ENCODE results near the gene MARCHF10. TPM values are rescaled to one million over a fixed set of nuclear protein-coding genes. Genes with fewer than 3 reads are reported as not detected.

MARCHF10 gene
- total RNA-seq, 4 donors from 2014 or later: not detected

- no peak for TF ChIP-seq CTCF (IDR thresholded peaks at IDR 0.05; ENCODE audit: low read depth)
Measured at GRCh38 chr17:62791235-62791734, 16.8 kb downstream of the MARCHF10 start.

- TF ChIP-seq CTCF (IDR thresholded peaks at IDR 0.05; ENCODE audit: low read depth): no peak
Measured at GRCh38 chr17:62790564-62790986, 17.5 kb downstream of the MARCHF10 start.

GRCh38 chr17:62787366-62787765 lies 20.7 kb downstream of the MARCHF10 start:
- no peak for TF ChIP-seq CTCF (IDR thresholded peaks at IDR 0.05; ENCODE audit: low read depth)

- TF ChIP-seq CTCF (IDR thresholded peaks at IDR 0.05; ENCODE audit: low read depth): no peak
Measured at GRCh38 chr17:62786646-62787045, 21.5 kb downstream of the MARCHF10 start.

- TF ChIP-seq CTCF (IDR thresholded peaks at IDR 0.05; ENCODE audit: low read depth): no peak
Measured at GRCh38 chr17:62782730-62783270, 25.3 kb downstream of the MARCHF10 start.

GRCh38 chr17:62781831-62782251 lies 26.3 kb downstream of the MARCHF10 start:
- no peak for TF ChIP-seq CTCF (IDR thresholded peaks at IDR 0.05; ENCODE audit: low read depth)

- TF ChIP-seq CTCF (IDR thresholded peaks at IDR 0.05; ENCODE audit: low read depth): no peak
Measured at GRCh38 chr17:62781356-62781755, 26.8 kb downstream of the MARCHF10 start.
